ENCODE data around the gene ZDHHC14. TPM values are rescaled to one million over a fixed set of nuclear protein-coding genes. Genes with fewer than 3 reads are reported as not detected.

ZDHHC14 gene
- polyA plus RNA-seq, 1 donor (not counting 4 experiments of a cell fraction or from before 2014, with no cell fraction given): 6.4 TPM

GRCh38 chr6:157640746-157641451 is 259.9 kb downstream of the ZDHHC14 start:
- peaks cover 3% of the 10 kb centered on the region for H3K4me1 ChIP-seq (ENCODE audit: control insufficient read depth, extremely low read depth, insufficient read depth, low read length)
- TF ChIP-seq CTCF (optimal IDR thresholded peaks at IDR 0.05 in 1 of 3, IDR thresholded peaks at IDR 0.05 in 1 of 3, conservative IDR thresholded peaks at IDR 0.05 in 1 of 3; ENCODE audit: extremely low read depth in 1 of 3, insufficient read depth in 2 of 3, low read length in 3 of 3): no peak
- TF ChIP-seq EZH2 (IDR thresholded peaks at IDR 0.05; ENCODE audit: low read length): no peak
- H4K20me1 ChIP-seq (ENCODE audit: control insufficient read depth, extremely low read depth, insufficient read depth, low read length): no peaks in the 10 kb centered on the region
- dilution Hi-C loops (cut with MboI; ENCODE audit: extremely low pct_ligation_motif_present, low sequenced_read_pairs): no loop called here
- H3K4me2 ChIP-seq (ENCODE audit: control insufficient read depth, extremely low read depth, insufficient read depth, low read depth, low read length): no peak overlapping the region
- no peak overlapping the region for H2AFZ ChIP-seq (ENCODE audit: control insufficient read depth, low read length)
- no peak overlapping the region for H3K27ac ChIP-seq (ENCODE audit: control insufficient read depth, insufficient read depth, low read length)
- H3K9me3 ChIP-seq (ENCODE audit: control insufficient read depth, low read depth, low read length): no peaks in the 10 kb centered on the region
- no peak for DNase-seq (ENCODE audit: low read depth, low spot score)
- no peaks in the 10 kb centered on the region for H3K27me3 ChIP-seq (ENCODE audit: control insufficient read depth, extremely low read depth, insufficient read depth, low read length)
- H3K9ac ChIP-seq (ENCODE audit: control insufficient read depth, extremely low read depth, insufficient read depth, low read length): no peak overlapping the region
- H3K4me3 ChIP-seq (ENCODE audit: control insufficient read depth in 2 of 3, extremely low read depth in 1 of 3, insufficient read depth in 2 of 3, low read depth in 1 of 3, low read length in 3 of 3): no peak overlapping the region
- no peaks in the 10 kb centered on the region for H3K79me2 ChIP-seq (ENCODE audit: control insufficient read depth, insufficient read depth, low read length)
- no peaks in the 10 kb centered on the region for H3K9me1 ChIP-seq (ENCODE audit: control insufficient read depth, extremely low read depth, insufficient read depth, low read length)
- FAIRE-seq: no peak
- no peaks in the 10 kb centered on the region for H3K36me3 ChIP-seq (ENCODE audit: control insufficient read depth in 2 of 2, extremely low read depth in 1 of 2, insufficient read depth in 2 of 2, low read length in 2 of 2)

- H3K4me1 ChIP-seq (ENCODE audit: control insufficient read depth, extremely low read depth, insufficient read depth, low read length): peaks cover 3% of the 10 kb centered on the region
- H3K9me1 ChIP-seq (ENCODE audit: control insufficient read depth, extremely low read depth, insufficient read depth, low read length): no peaks in the 10 kb centered on the region
- H2AFZ ChIP-seq (ENCODE audit: control insufficient read depth, low read length): no peak overlapping the region
- H4K20me1 ChIP-seq (ENCODE audit: control insufficient read depth, extremely low read depth, insufficient read depth, low read length): no peaks in the 10 kb centered on the region
- H3K27ac ChIP-seq (ENCODE audit: control insufficient read depth, insufficient read depth, low read length): no peak overlapping the region
- H3K4me2 ChIP-seq (ENCODE audit: control insufficient read depth, extremely low read depth, insufficient read depth, low read depth, low read length): no peak overlapping the region
- DNase-seq (ENCODE audit: low read depth, low spot score) (no peak), FAIRE-seq (no peak)
- no peaks in the 10 kb centered on the region for H3K9me3 ChIP-seq (ENCODE audit: control insufficient read depth, low read depth, low read length)
- dilution Hi-C loops (cut with MboI; ENCODE audit: extremely low pct_ligation_motif_present, low sequenced_read_pairs): no loop called here
- no peaks in the 10 kb centered on the region for H3K36me3 ChIP-seq (ENCODE audit: control insufficient read depth in 2 of 2, extremely low read depth in 1 of 2, insufficient read depth in 2 of 2, low read length in 2 of 2)
- no peaks in the 10 kb centered on the region for H3K27me3 ChIP-seq (ENCODE audit: control insufficient read depth, extremely low read depth, insufficient read depth, low read length)
- no peaks in the 10 kb centered on the region for H3K79me2 ChIP-seq (ENCODE audit: control insufficient read depth, insufficient read depth, low read length)
- no peak overlapping the region for H3K9ac ChIP-seq (ENCODE audit: control insufficient read depth, extremely low read depth, insufficient read depth, low read length)
- no peak for TF ChIP-seq EZH2 (IDR thresholded peaks at IDR 0.05; ENCODE audit: low read length)
- TF ChIP-seq CTCF (optimal IDR thresholded peaks at IDR 0.05 in 1 of 3, IDR thresholded peaks at IDR 0.05 in 1 of 3, conservative IDR thresholded peaks at IDR 0.05 in 1 of 3; ENCODE audit: extremely low read depth in 1 of 3, insufficient read depth in 2 of 3, low read length in 3 of 3): no peak
- H3K4me3 ChIP-seq (ENCODE audit: control insufficient read depth in 2 of 3, extremely low read depth in 1 of 3, insufficient read depth in 2 of 3, low read depth in 1 of 3, low read length in 3 of 3): no peak overlapping the region
Measured at GRCh38 chr6:157641837-157642236, 260.8 kb downstream of the ZDHHC14 start.
